HepG2 (cell line): ENCODE data around the gene GTF2H2C. TPM values are rescaled to one million over a fixed set of nuclear protein-coding genes. Genes with fewer than 3 reads are reported as not detected.

Experiments used
- ATAC-seq: fragments of 200-7000 bp; cut with Tn5 transposase; 3 replicates; pipeline ENCODE4 v1.9.1; 2020; ENCODE audit warnings: mild to moderate bottlenecking, moderate library complexity
- BruUV-seq: library from RNA; stranded (reverse); fragments of 400-500 nt; replicated peaks from 2 replicates; lab custom pipeline; 2021; lab: Mats Ljungman, UMichigan
- CTCF ChIA-PET: fragments of 300-600 bp; formaldehyde crosslinking; extraction: SDS; loops from one replicate; lab custom pipeline; 2021; ENCODE audit warnings: low total read pairs, inconsistent platforms, low intra/inter-chr PET ratio; lab: Yijun Ruan, JAX
- POLR2A ChIA-PET: fragments of 350-600 bp; sonication (Branson Sonifier 250); formaldehyde crosslinking; loops from one replicate; lab custom pipeline; 2020; ENCODE audit warnings: antibody characterized with exemption, inconsistent platforms; lab: Yijun Ruan, JAX
- DNase-seq: peaks from one replicate; pipeline ENCODE4 v3.0.0-alpha.2; 2015; ENCODE audit warnings: low spot score
- FAIRE-seq: peaks from 3 replicates; lab custom pipeline; 2011; peaks lifted over from hg19 to GRCh38; lab: Jason Lieb, UNC
- H2AFZ ChIP-seq: one replicate; pipeline ENCODE4 v1.6.1; 2011; ENCODE audit warnings: low read length, inconsistent platforms
- H3K27ac ChIP-seq: fragments of 300-600 bp; 3 replicates; pipeline ENCODE4 v1.8.0; 2011; ENCODE audit warnings: mixed run types, mild to moderate bottlenecking, mixed read lengths, low read length, inconsistent platforms; ENCODE audit not compliant: insufficient read depth; ENCODE audit errors: extremely low read length
- H3K27me3 ChIP-seq, 2 experiments: fragments of 200-600 bp in 1 of 2; 2 replicates in 1 of 2; 3 replicates in 1 of 2; pipeline versions ENCODE4 v1.6.0 to v1.8.0; 2011; ENCODE audit warnings: low read length in 2 of 2, mild to moderate bottlenecking in 2 of 2, moderate library complexity in 2 of 2, inconsistent platforms in 1 of 2; ENCODE audit not compliant: insufficient read depth in 2 of 2, control insufficient read depth in 1 of 2
- H3K36me3 ChIP-seq, 2 experiments: fragments of 200-600 bp in 1 of 2; replicated peaks in 1 of 2; 2 replicates in 1 of 2; 3 replicates in 1 of 2; pipeline versions ENCODE4 v1.5.1 to v1.8.0; 2011; ENCODE audit warnings: low read length in 2 of 2, inconsistent platforms in 1 of 2; ENCODE audit not compliant: insufficient read depth in 2 of 2, control insufficient read depth in 1 of 2
- H3K4me1 ChIP-seq: 2 replicates; pipeline ENCODE4 v1.5.1; 2012; ENCODE audit warnings: low read length, inconsistent platforms; ENCODE audit not compliant: insufficient read depth
- H3K4me2 ChIP-seq: 2 replicates; pipeline ENCODE4 v1.6.0; 2011; ENCODE audit warnings: low read depth, low read length, inconsistent platforms
- H3K4me3 ChIP-seq, 3 experiments: fragments of 200-600 bp in 1 of 3; sonication (generic), shearing (Covaris generic) in 1 of 3; replicated peaks in 1 of 3; 2 replicates each; pipeline ENCODE4 v1.5.1; 2011 to 2016; ENCODE audit warnings: low read length in 3 of 3, inconsistent platforms in 2 of 3, low read depth in 2 of 3, mild to moderate bottlenecking in 2 of 3, control low read depth in 1 of 3, mixed read lengths in 1 of 3; ENCODE audit not compliant: insufficient read depth in 1 of 3
- H3K79me2 ChIP-seq: one replicate; pipeline ENCODE4 v1.6.1; 2011; ENCODE audit warnings: low read length, inconsistent platforms; ENCODE audit not compliant: insufficient read depth
- H3K9ac ChIP-seq: 2 replicates; pipeline ENCODE4 v1.6.0; 2011; ENCODE audit warnings: mild to moderate bottlenecking, low read depth, low read length, inconsistent platforms; ENCODE audit not compliant: insufficient read depth
- H3K9me3 ChIP-seq: 2 replicates; pipeline ENCODE4 v1.5.1; 2012; ENCODE audit warnings: mild to moderate bottlenecking, low read length
- H4K20me1 ChIP-seq: 2 replicates; pipeline ENCODE4 v1.6.0; 2011; ENCODE audit warnings: inconsistent platforms, mild to moderate bottlenecking, low read length, moderate library complexity; ENCODE audit not compliant: insufficient read depth
- BCL3 ChIP-seq: sonication (generic); formaldehyde crosslinking; IDR thresholded peaks from 2 replicates; pipeline ENCODE4 v1.5.1; 2020; ENCODE audit warnings: mild to moderate bottlenecking, missing genetic modification reagents, moderate library complexity
- MAZ ChIP-seq, 2 experiments: sonication (generic) in 1 of 2; formaldehyde crosslinking in 1 of 2; IDR thresholded peaks; 2 replicates each; pipeline versions ENCODE4 v1.5.0 to v1.6.1; 2012 to 2020; ENCODE audit warnings: low read depth in 2 of 2, mild to moderate bottlenecking in 2 of 2, borderline replicate concordance in 1 of 2, improper control_type of control experiment in 1 of 2, low read length in 1 of 2, missing genetic modification reagents in 1 of 2, moderate library complexity in 1 of 2
- PRDM4 ChIP-seq: sonication (generic); formaldehyde crosslinking; IDR thresholded peaks from 2 replicates; pipeline ENCODE4 v1.9.0; 2021; ENCODE audit warnings: missing genetic modification reagents, borderline replicate concordance
- WGBS: methylation state at CpG from one replicate; pipeline ENCODE4 v1.1.6; 2017; ENCODE audit warnings: low lambda C conversion rate; 5-methylcytosine and 5-hydroxymethylcytosine counted together
- in situ Hi-C: cut with HindIII; loops from 2 replicates; pipeline ENCODE4 v1.10.0; 2017; ENCODE audit warnings: low pct_unique_long_range_greater_than_20kb; ENCODE audit not compliant: extremely low pct_ligation_motif_present
- intact Hi-C: fragments of 100-400 bp; cut with micrococcal nuclease; formaldehyde crosslinking; loops from one replicate; pipeline ENCODE4 v1.10.0; 2022; ENCODE audit not compliant: unreplicated experiment
- polyA plus RNA-seq, 8 experiments: library from polyadenylated mRNA; depleted of rRNA in 3 of 8; stranded (reverse) in 7 of 8; unstranded in 1 of 8; fragments of >200 nt; fragmentation: Illumina TruSeq in 4 of 8; extraction: Trizol in 4 of 8; gene quantifications; 2 replicates each; pipeline versions ENCODE4 v1.2.1 to v1.2.3, GENCODE V29; 2011 to 2016; ENCODE audit warnings: low read depth in 4 of 8, missing spikeins in 1 of 8, mixed read lengths in 1 of 8; ENCODE audit not compliant: insufficient read depth in 1 of 8
- total RNA-seq, 5 experiments: library from RNA; depleted of rRNA; stranded (reverse); fragments of >200 nt; fragmentation: Illumina TruSeq; extraction: Trizol; gene quantifications; 2 replicates each; pipeline ENCODE4 v1.2.3, GENCODE V29; 2016; ENCODE audit warnings: low read depth in 1 of 5

Gene GTF2H2C
- total and polyA plus RNA-seq, 2 of the 13 experiments (the other 11 are each of a cell fraction or from before 2014, with no cell fraction given), result 29.7 to 62.9 TPM

GRCh38 chr5:69526660-69527059 lies 33.3 kb upstream of the GTF2H2C start:
- intact Hi-C loops, result no loop called here
- peaks cover 0 to 17% of the 10 kb centered on the region in 2 experiments; a peak in 2 of 5 replicates for H3K36me3 ChIP-seq
- POLR2A ChIA-PET, result no interaction called here
- CTCF ChIA-PET, result no interaction called here
- in situ Hi-C loops, result no loop called here
- H4K20me1 ChIP-seq, result no peaks in the 10 kb centered on the region
- H3K27ac ChIP-seq, result no peak overlapping the region
- no peak overlapping the region for H3K4me2 ChIP-seq
- no peak for FAIRE-seq
- H3K9ac ChIP-seq, result no peak overlapping the region
- WGBS, result 95% methylated on average over 9 of the region's 9 CpGs
- H3K9me3 ChIP-seq, result no peaks in the 10 kb centered on the region
- no peak for TF ChIP-seq BCL3 (CRISPR knock-in tag)
- no peak for TF ChIP-seq PRDM4 (CRISPR knock-in tag)
- no peak for TF ChIP-seq MAZ (IDR thresholded peaks at IDR 0.05; ENCODE audit: borderline replicate concordance, low read depth, low read length)
- TF ChIP-seq MAZ (CRISPR knock-in tag; IDR thresholded peaks at IDR 0.05; ENCODE audit: low read depth), result no peak
- TF ChIP-seq, all 625 proteins: peak for 0
- Histone ChIP-seq H3K79me2 (no peaks in the 10 kb centered on the region), H2AFZ (no peak overlapping the region), H3K4me3 (no peak overlapping the region), H3K4me1 (no peaks in the 10 kb centered on the region), H3K27me3 (no peaks in the 10 kb centered on the region)
- no peak for ATAC-seq
- no peak for DNase-seq
- BruUV-seq, result no TSS peak
